GM18511 (cell line): Measurements from ENCODE around the gene PARD3.
"Not testable (repeated sequence)": the region's sequence is repeated elsewhere in the genome, so short reads cannot be mapped to it uniquely, and the experiment has no call there.

Experiments used
- ATAC-seq: cut with Tn5 transposase; IDR thresholded peaks from one replicate; pipeline ENCODE4 v1.9.1; 2021; ENCODE audit warnings: mild to moderate bottlenecking, moderate library complexity; ENCODE audit not compliant: unreplicated experiment

PARD3 gene

GRCh38 chr10:34744590-34744989 lies 70.5 kb downstream of the PARD3 start:
- no peak for ATAC-seq

- ATAC-seq, result no peak
These were observed 71.3 kb downstream of the PARD3 start for GRCh38 chr10:34743814-34744213.

- ATAC-seq, result no peak
These were observed 72.6 kb downstream of the PARD3 start for GRCh38 chr10:34742456-34742855.

GRCh38 chr10:34741087-34741486 lies 74.0 kb downstream of the PARD3 start:
- ATAC-seq, result not testable (repeated sequence)

- no peak for ATAC-seq
These were observed 74.8 kb downstream of the PARD3 start for GRCh38 chr10:34740321-34740720.

- ATAC-seq, result no peak
These were observed 75.2 kb downstream of the PARD3 start for GRCh38 chr10:34739915-34740314.

- ATAC-seq, result no peak
These were observed 77.3 kb downstream of the PARD3 start for GRCh38 chr10:34737772-34738169.

GRCh38 chr10:34736976-34737771 lies 77.9 kb downstream of the PARD3 start:
- no peak for ATAC-seq

GRCh38 chr10:34734918-34735317 lies 80.2 kb downstream of the PARD3 start:
- ATAC-seq, result no peak

GRCh38 chr10:34732926-34733325 lies 82.2 kb downstream of the PARD3 start:
- no peak for ATAC-seq

GRCh38 chr10:34731885-34732701 lies 83.0 kb downstream of the PARD3 start:
- ATAC-seq, result no peak

- ATAC-seq, result no peak
These were observed 83.9 kb downstream of the PARD3 start for GRCh38 chr10:34731213-34731612.

GRCh38 chr10:34730726-34731125 lies 84.4 kb downstream of the PARD3 start:
- ATAC-seq, result no peak

GRCh38 chr10:34729619-34730018 lies 85.5 kb downstream of the PARD3 start:
- no peak for ATAC-seq

GRCh38 chr10:34728361-34728760 lies 86.7 kb downstream of the PARD3 start:
- no peak for ATAC-seq

GRCh38 chr10:34727595-34728033 lies 87.5 kb downstream of the PARD3 start:
- ATAC-seq, result no peak

- ATAC-seq, result no peak
These were observed 88.2 kb downstream of the PARD3 start for GRCh38 chr10:34726862-34727261.

GRCh38 chr10:34723750-34724149 lies 91.3 kb downstream of the PARD3 start:
- peak; percentile 59 for ATAC-seq

GRCh38 chr10:34722404-34722803 lies 92.7 kb downstream of the PARD3 start:
- no peak for ATAC-seq

GRCh38 chr10:34721208-34721840 lies 93.8 kb downstream of the PARD3 start:
- no peak for ATAC-seq

GRCh38 chr10:34719746-34720145 lies 95.3 kb downstream of the PARD3 start:
- no peak for ATAC-seq

GRCh38 chr10:34719328-34719727 lies 95.8 kb downstream of the PARD3 start:
- ATAC-seq, result no peak
